C4-2B (cell line): ENCODE results near the gene PDE4D.

Experiments
- CTCF ChIP-seq: fragments of 450-650 bp; conservative IDR thresholded peaks from 2 replicates; pipeline ENCODE4 v1.5.1; 2017; ENCODE audit warnings: mild to moderate bottlenecking
- ZFX ChIP-seq: fragments of 450-650 bp; IDR thresholded peaks from 2 replicates; pipeline ENCODE4 v1.6.1; 2017

DNA sequence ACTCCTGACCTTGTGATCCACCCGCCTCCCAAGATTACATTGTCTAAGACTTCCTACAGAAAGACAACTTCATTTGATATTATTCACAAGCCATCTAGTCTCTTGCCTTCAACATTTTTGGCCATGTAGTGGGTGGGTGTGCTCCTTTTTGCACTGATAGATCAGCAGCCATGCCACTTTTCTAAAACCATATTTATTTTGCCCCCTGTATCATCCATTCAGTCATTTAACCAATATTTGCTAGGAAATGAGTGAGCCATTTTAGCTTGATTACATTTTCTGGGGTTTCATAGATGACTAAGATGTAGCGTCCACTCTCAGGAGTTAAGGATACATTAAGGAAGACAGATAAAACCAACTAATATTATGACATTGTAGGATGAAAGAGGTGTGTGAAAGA lies 755.0 kb downstream of the PDE4D start:
- TF ChIP-seq CTCF (no peak), ZFX (no peak)
